ENCODE measurements around the gene EXOSC10.
"Not testable (repeated sequence)": the region's sequence is repeated elsewhere in the genome, so short reads cannot be mapped to it uniquely, and the experiment has no call there.

The EXOSC10 gene

GRCh38 chr1:11028018-11028417 lies 71.7 kb downstream of the EXOSC10 start:
- no peak for DNase-seq
- in situ Hi-C loops (cut with MboI; ENCODE audit: low pct_unique_long_range_greater_than_20kb, low sequenced_read_pairs) = loop anchor here (25.0 kb wide), 2 partner anchors 609 to 709 kb away; partner anchors contain the start of gene AGTRAP

GRCh38 chr1:11027316-11027715 lies 72.4 kb downstream of the EXOSC10 start:
- no peak for DNase-seq
- in situ Hi-C loops (cut with MboI; ENCODE audit: low pct_unique_long_range_greater_than_20kb, low sequenced_read_pairs) = loop anchor here (25.0 kb wide), 2 partner anchors 610 to 710 kb away; partner anchors contain the start of gene AGTRAP

- in situ Hi-C loops (cut with MboI; ENCODE audit: low pct_unique_long_range_greater_than_20kb, low sequenced_read_pairs) = loop anchor here (25.0 kb wide), 2 partner anchors 610 to 710 kb away; partner anchors contain the start of gene AGTRAP
- no peak for DNase-seq
These were observed 72.8 kb downstream of the EXOSC10 start for GRCh38 chr1:11026903-11027302.

- in situ Hi-C loops (cut with MboI; ENCODE audit: low pct_unique_long_range_greater_than_20kb, low sequenced_read_pairs) = loop anchor here (25.0 kb wide), 2 partner anchors 611 to 711 kb away; partner anchors contain the start of gene AGTRAP
- no peak for DNase-seq
These were observed 73.6 kb downstream of the EXOSC10 start for GRCh38 chr1:11026052-11026451.

GRCh38 chr1:11025618-11026017 lies 74.1 kb downstream of the EXOSC10 start:
- no peak for DNase-seq
- in situ Hi-C loops (cut with MboI; ENCODE audit: low pct_unique_long_range_greater_than_20kb, low sequenced_read_pairs) = loop anchor here (25.0 kb wide), 2 partner anchors 612 to 712 kb away; partner anchors contain the start of gene AGTRAP

GRCh38 chr1:11024874-11025203 lies 74.8 kb downstream of the EXOSC10 start:
- in situ Hi-C loops (cut with MboI; ENCODE audit: low pct_unique_long_range_greater_than_20kb, low sequenced_read_pairs) = loop anchor here (25.0 kb wide), 2 partner anchors 612 to 712 kb away; partner anchors contain the start of gene AGTRAP
- DNase-seq = no peak

GRCh38 chr1:11024154-11024873 lies 75.4 kb downstream of the EXOSC10 start:
- no peak for DNase-seq
- in situ Hi-C loops (cut with MboI; ENCODE audit: low pct_unique_long_range_greater_than_20kb, low sequenced_read_pairs) = no loop called here

GRCh38 chr1:11023201-11023600 lies 76.5 kb downstream of the EXOSC10 start:
- in situ Hi-C loops (cut with MboI; ENCODE audit: low pct_unique_long_range_greater_than_20kb, low sequenced_read_pairs) = no loop called here
- DNase-seq = no peak

GRCh38 chr1:11019971-11020370 lies 79.7 kb downstream of the EXOSC10 start:
- in situ Hi-C loops (cut with MboI; ENCODE audit: low pct_unique_long_range_greater_than_20kb, low sequenced_read_pairs) = no loop called here
- DNase-seq = no peak

GRCh38 chr1:11019358-11019757 lies 80.3 kb downstream of the EXOSC10 start:
- in situ Hi-C loops (cut with MboI; ENCODE audit: low pct_unique_long_range_greater_than_20kb, low sequenced_read_pairs); DNase-seq: not testable (repeated sequence)
